ENCODE data around the gene CXCL9. TPM values are rescaled to one million over a fixed set of nuclear protein-coding genes. Genes with fewer than 3 reads are reported as not detected.
"Not testable (repeated sequence)": the region's sequence is repeated elsewhere in the genome, so short reads cannot be mapped to it uniquely, and the experiment has no call there.

The CXCL9 gene
- not detected for total RNA-seq (2021; fragmentation: NEBNext Ultra II Directional; extraction: Animal tissue kit (Norgen Biotek cat#: 25700))
- long read RNA-seq, result 0 reads

DNA sequence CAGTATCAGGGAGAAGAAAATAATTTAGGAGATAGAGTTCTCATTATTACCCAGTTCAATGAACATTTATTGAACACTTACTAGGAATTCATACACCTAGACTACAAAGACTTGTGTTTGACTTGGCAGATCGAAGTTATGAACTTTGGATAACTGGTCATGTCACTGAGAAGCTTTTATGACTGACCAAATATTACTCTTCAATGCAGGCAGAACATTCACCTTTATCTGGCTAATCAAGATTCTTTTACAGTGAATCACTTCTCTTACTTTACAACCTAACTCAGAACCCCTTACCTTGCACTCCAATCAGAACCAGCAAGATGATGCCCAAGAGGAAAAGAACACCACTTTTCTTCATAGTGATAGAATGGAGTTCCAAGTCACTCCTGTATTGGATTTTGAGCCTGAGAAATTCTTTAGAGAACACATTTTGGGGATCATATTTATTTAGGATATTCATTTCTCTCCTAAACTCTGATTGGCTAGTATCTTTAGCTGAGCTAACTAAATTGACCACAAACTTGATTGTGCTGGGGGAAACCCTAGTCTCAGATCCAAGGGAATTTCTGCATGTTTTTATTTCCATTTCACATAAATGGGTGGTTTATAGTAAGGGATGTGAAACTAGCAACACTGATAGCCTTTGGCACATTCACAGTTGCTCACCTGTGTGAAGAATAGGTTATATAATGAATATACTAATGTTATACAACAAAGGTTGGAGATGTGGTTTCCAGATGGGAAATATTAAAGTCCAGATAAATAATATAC is at the start of gene CXCL9:
Gene CXCL9 (minus strand): TSS at position 421 of the 774 bp plus-strand sequence. CDS start 60 bp downstream, at position 361.
- no peak for TF ChIP-seq CTCF (IDR thresholded peaks at IDR 0.05)
- Mint-ChIP-seq H3K4me3 (no peak within 1 kb of the TSS), H3K27me3 (ENCODE audit: insufficient read depth) (peaks cover 14% of the 10 kb centered on the region), H3K4me1 (ENCODE audit: low read depth) (peaks cover 12% of the 10 kb centered on the region), H3K27ac (no peak within 1 kb of the TSS), H3K9me3 (no peaks in the 10 kb centered on the region), H3K36me3 (ENCODE audit: low read depth) (no peaks in the 10 kb centered on the region)
- DNase-seq, result no peak

- H3K27ac Mint-ChIP-seq, result no peak overlapping the region
- no peak for DNase-seq
- no peak for TF ChIP-seq CTCF (IDR thresholded peaks at IDR 0.05)
- H3K4me1 Mint-ChIP-seq (ENCODE audit: low read depth), result no peaks in the 10 kb centered on the region
- H3K36me3 Mint-ChIP-seq (ENCODE audit: low read depth), result no peaks in the 10 kb centered on the region
- H3K4me3 Mint-ChIP-seq, result no peak overlapping the region
- H3K27me3 Mint-ChIP-seq (ENCODE audit: insufficient read depth), result peaks cover 29% of the 10 kb centered on the region
- no peaks in the 10 kb centered on the region for H3K9me3 Mint-ChIP-seq
Observed at GRCh38 chr4:76055421-76055820, 48.1 kb upstream of the CXCL9 start.

GRCh38 chr4:76055016-76055415 is 47.7 kb upstream of the CXCL9 start:
- peaks cover 27% of the 10 kb centered on the region for H3K27me3 Mint-ChIP-seq (ENCODE audit: insufficient read depth)
- DNase-seq, result no peak
- H3K27ac Mint-ChIP-seq, result no peak overlapping the region
- no peaks in the 10 kb centered on the region for H3K9me3 Mint-ChIP-seq
- no peak for TF ChIP-seq CTCF (IDR thresholded peaks at IDR 0.05)
- no peaks in the 10 kb centered on the region for H3K36me3 Mint-ChIP-seq (ENCODE audit: low read depth)
- H3K4me1 Mint-ChIP-seq (ENCODE audit: low read depth), result no peaks in the 10 kb centered on the region
- H3K4me3 Mint-ChIP-seq, result no peak overlapping the region

DNA sequence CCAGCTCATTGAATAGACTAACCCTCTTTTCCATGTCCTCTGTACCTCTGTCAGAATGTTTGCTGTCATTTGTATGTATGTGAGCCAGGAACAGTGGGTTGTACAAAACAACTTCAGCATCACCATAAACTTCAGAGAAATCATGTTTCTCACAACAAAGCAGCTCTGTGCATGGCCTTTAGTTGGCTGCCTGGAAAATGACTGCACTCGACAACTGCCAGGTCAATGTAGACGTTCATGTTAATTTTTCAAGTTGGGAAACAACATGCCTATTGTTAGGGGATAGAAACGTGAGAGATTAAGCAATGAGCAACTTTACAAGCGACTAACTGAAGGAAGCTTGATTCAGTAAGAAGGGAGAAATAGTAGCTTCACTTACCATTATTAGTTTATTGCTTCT is 46.4 kb upstream of the CXCL9 start:
- Mint-ChIP-seq H3K9me3 (no peaks in the 10 kb centered on the region), H3K27ac (no peak overlapping the region), H3K4me3 (no peak overlapping the region), H3K4me1 (ENCODE audit: low read depth) (no peaks in the 10 kb centered on the region), H3K36me3 (ENCODE audit: low read depth) (no peaks in the 10 kb centered on the region), H3K27me3 (ENCODE audit: insufficient read depth) (peaks cover 27% of the 10 kb centered on the region)
- no peak for TF ChIP-seq CTCF (IDR thresholded peaks at IDR 0.05)
- DNase-seq, result no peak

DNA sequence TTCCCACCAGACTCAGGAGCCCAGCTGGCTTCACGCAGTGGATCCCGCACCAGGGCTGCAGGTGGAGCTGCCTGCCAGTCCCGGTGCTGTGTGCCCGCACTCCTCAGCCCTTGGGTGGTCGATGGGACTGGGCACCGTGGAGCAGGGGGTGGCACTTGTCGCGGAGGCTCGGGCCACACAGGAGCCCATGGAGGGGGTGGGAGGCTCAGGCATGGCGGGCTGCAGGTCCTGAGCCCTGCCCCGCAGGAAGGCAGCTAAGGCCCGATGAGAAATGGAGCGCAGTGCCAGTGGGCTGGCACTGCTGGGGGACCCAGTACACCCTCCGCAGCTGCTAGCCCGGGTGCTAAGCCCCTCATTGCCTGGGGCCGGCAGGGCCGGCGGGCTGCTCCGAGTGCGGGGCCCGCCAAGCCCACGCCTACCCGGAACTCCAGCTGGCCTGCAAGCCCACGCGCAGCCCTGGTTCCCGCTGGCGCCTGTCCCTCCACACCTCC is 43.3 kb upstream of the CXCL9 start:
- not testable (repeated sequence) for H3K36me3 Mint-ChIP-seq (ENCODE audit: low read depth); DNase-seq; H3K9me3 Mint-ChIP-seq; H3K4me3 Mint-ChIP-seq; H3K27ac Mint-ChIP-seq; H3K4me1 Mint-ChIP-seq (ENCODE audit: low read depth)
- H3K27me3 Mint-ChIP-seq (ENCODE audit: insufficient read depth), result peaks cover 27% of the 10 kb centered on the region

- H3K9me3 Mint-ChIP-seq; DNase-seq; H3K4me3 Mint-ChIP-seq; H3K4me1 Mint-ChIP-seq (ENCODE audit: low read depth); H3K27ac Mint-ChIP-seq; H3K36me3 Mint-ChIP-seq (ENCODE audit: low read depth): not testable (repeated sequence)
- H3K27me3 Mint-ChIP-seq (ENCODE audit: insufficient read depth), result peaks cover 24% of the 10 kb centered on the region
Observed at GRCh38 chr4:76049860-76050416, 42.6 kb upstream of the CXCL9 start.

- not testable (repeated sequence) for H3K4me3 Mint-ChIP-seq; H3K36me3 Mint-ChIP-seq (ENCODE audit: low read depth); H3K9me3 Mint-ChIP-seq; DNase-seq; H3K27ac Mint-ChIP-seq; H3K4me1 Mint-ChIP-seq (ENCODE audit: low read depth)
- H3K27me3 Mint-ChIP-seq (ENCODE audit: insufficient read depth), result peaks cover 29% of the 10 kb centered on the region
Observed at GRCh38 chr4:76044686-76045085, 37.4 kb upstream of the CXCL9 start.

GRCh38 chr4:76043306-76043705 is 36.0 kb upstream of the CXCL9 start:
- not testable (repeated sequence) for H3K9me3 Mint-ChIP-seq; H3K4me3 Mint-ChIP-seq; H3K27ac Mint-ChIP-seq; DNase-seq; H3K4me1 Mint-ChIP-seq (ENCODE audit: low read depth); H3K36me3 Mint-ChIP-seq (ENCODE audit: low read depth)
- peaks cover 20% of the 10 kb centered on the region for H3K27me3 Mint-ChIP-seq (ENCODE audit: insufficient read depth)

DNA sequence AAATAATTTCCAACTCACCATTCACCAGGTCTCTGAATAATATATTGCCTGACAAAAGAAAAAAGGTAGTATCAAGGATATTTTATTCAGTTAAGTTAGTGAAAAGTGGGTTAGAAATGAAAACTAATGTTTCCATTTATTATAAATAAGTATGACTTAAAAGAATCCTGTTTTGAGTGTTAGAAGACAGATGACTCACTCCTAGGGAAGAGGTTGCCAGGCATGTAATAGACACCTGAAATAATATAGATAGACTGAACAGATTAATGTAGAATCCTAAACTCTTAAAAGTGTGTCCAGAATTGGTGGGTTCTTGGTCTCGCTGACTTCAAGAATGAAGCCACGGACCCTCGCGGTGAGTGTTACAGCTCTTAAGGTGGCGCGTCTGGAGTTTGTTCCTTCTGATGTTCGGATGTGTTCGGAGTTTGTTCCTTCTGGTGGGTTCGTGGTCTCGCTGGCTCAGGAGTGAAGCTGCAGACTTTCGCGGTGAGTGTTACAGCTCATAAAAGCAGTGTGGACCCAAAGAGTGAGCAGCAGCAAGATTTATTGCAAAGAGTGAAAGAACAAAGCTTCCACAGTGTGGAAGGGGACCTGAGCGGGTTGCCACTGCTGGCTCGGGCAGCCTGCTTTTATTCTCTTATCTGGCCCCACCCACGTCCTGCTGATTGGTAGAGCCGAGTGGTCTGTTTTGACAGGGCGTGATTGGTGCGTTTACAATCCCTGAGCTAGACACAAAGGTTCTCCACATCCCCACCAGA is 35.1 kb upstream of the CXCL9 start:
- not testable (repeated sequence) for H3K36me3 Mint-ChIP-seq (ENCODE audit: low read depth); H3K4me1 Mint-ChIP-seq (ENCODE audit: low read depth); H3K9me3 Mint-ChIP-seq; DNase-seq; H3K27ac Mint-ChIP-seq; H3K4me3 Mint-ChIP-seq
- peaks cover 15% of the 10 kb centered on the region for H3K27me3 Mint-ChIP-seq (ENCODE audit: insufficient read depth)

All from HFFc6 (cell line).